Omental fat pad (tissue), 4 donors: Measurements from ENCODE around the gene VAV3. TPM values are rescaled to one million over a fixed set of nuclear protein-coding genes. Genes with fewer than 3 reads are reported as not detected.

ENCODE experiments used
- ATAC-seq: fragments of 150-250 bp; one replicate; pipeline ENCODE4 v1.9.1; 2016; ENCODE audit warnings: mild to moderate bottlenecking, moderate library complexity; ENCODE audit not compliant: low FRiP score
- DNase-seq: peaks from one replicate; pipeline ENCODE4 v3.0.0-alpha.2; 2019; ENCODE audit warnings: low spot score
- total RNA-seq, 4 donors: library from RNA; depleted of rRNA; stranded (reverse); fragments of >200 nt; gene quantifications; one replicate each; pipeline ENCODE4 v1.1.0, GENCODE V29; 2016
- TF ChIP-seq, protein P1 (sequence below), 3 donors: fragments of 450-650 bp; IDR thresholded peaks; one replicate each; pipeline ENCODE4 v1.5.1; 2016 to 2017; ENCODE audit warnings: antibody characterized with exemption in 3 of 3, mild to moderate bottlenecking in 3 of 3, moderate library complexity in 2 of 3

The VAV3 gene
- total RNA-seq, 4 donors from 2014 or later: 5.4 to 10.9 (median 10.2) TPM

DNA sequence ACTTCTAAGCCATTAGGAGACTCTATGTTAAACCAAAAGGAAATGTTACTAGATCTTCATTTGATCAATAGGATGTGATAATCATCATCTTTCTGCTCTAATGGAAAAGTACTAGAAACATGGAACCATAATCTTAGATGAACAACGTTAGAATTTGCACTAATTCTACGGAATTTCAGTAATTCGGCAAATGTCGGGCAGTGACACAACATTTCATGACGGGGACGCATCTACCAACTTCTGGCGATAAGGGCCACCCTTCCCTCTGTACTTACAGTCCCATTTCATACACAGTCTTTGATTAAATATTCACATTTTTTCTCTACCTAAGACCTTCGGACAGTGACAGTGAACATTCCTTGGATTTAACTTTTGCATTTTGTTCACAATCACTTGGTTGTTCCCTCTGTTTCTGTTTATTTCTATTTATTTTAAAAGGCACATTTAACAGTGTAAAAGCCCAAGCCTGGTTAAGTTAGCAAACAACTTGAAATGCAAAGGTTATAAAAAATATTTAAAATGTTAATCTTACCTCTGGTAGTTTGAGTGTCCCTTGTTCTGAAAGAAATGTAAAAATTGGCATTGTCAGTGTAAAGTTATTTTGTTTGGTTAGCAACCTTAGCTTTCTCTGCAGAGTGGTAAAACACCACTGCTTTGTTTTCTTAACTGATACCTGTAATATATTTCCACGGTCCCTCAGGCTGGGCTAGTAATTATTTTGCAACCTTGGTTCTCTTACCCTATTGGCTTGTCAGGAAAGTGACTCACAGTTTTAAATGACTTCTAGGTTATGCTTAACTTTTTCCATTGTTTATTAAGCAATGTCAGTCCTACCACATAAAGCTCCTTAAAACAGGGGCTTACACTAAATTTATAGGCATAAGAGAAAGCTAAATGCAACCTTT, 276.9 kb downstream of the VAV3 start:
- DNase-seq: no peak
- TF ChIP-seq, protein P1, sequence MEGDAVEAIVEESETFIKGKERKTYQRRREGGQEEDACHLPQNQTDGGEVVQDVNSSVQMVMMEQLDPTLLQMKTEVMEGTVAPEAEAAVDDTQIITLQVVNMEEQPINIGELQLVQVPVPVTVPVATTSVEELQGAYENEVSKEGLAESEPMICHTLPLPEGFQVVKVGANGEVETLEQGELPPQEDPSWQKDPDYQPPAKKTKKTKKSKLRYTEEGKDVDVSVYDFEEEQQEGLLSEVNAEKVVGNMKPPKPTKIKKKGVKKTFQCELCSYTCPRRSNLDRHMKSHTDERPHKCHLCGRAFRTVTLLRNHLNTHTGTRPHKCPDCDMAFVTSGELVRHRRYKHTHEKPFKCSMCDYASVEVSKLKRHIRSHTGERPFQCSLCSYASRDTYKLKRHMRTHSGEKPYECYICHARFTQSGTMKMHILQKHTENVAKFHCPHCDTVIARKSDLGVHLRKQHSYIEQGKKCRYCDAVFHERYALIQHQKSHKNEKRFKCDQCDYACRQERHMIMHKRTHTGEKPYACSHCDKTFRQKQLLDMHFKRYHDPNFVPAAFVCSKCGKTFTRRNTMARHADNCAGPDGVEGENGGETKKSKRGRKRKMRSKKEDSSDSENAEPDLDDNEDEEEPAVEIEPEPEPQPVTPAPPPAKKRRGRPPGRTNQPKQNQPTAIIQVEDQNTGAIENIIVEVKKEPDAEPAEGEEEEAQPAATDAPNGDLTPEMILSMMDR (IDR thresholded peaks at IDR 0.05): no peak
- no peak for ATAC-seq

DNA sequence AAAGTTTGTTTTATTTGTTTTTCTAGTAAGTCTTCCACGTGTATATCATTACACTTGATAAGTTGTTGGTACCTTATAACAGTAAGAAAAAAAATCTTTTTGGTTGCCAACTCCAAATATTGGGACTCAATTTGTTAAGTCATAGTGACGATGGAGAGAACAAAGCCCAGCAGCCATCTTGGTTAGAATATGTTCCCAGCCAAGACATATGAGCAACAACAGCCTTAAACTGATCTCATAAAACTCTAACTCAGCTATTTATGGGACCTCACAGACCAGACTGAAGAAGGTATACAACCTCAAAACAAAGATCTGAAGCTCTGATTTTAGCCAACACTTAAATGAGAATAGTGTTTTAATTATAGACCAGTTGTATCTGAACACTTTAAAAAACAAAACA, 281.3 kb downstream of the VAV3 start:
- ATAC-seq (no peak), DNase-seq (no peak)
- TF ChIP-seq, protein P1 (IDR thresholded peaks at IDR 0.05): no peak

DNA sequence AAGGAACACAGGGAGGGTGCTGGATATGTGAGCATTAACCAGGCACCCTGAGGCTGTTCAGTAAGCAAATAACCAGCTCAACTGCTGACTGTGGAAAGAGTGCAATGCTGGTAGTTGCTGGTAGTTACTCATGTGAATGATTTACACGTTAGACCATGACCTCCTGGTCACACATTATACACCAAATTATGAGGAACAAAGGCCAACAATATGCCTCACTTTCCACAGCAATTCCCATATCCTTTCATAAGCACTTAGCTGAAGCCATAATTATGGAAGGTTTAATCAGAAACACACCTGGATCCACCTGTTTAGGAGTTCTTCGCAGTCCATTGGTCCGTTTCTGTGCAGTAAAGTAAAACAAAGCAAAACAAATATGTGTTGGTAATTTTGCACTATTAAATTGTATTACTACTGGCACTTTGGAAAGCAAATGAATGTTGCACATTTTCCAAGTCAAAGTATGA, 281.8 kb downstream of the VAV3 start:
- DNase-seq: no peak
- TF ChIP-seq, protein P1 (IDR thresholded peaks at IDR 0.05): no peak
- no peak for ATAC-seq

DNA sequence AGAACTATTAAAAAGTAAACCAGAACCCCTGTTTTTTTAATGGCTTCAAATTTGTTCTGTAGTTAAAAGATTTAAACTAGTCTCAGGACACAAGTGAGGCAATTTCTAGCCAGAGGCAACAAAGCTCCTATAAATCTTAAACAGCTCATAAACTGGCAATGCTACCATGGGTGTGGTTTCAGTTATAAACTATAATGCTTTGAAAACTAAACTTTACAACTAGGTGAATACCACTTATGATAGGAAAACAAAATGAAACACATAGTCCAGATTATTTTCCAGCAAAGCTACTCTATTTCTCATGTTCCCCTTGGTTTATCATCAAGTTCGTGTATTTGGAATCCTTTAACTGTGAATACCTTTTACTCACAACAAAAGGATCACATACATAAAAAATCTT, 282.5 kb downstream of the VAV3 start:
- ATAC-seq (no peak), DNase-seq (no peak)
- TF ChIP-seq, protein P1 (IDR thresholded peaks at IDR 0.05): no peak

DNA sequence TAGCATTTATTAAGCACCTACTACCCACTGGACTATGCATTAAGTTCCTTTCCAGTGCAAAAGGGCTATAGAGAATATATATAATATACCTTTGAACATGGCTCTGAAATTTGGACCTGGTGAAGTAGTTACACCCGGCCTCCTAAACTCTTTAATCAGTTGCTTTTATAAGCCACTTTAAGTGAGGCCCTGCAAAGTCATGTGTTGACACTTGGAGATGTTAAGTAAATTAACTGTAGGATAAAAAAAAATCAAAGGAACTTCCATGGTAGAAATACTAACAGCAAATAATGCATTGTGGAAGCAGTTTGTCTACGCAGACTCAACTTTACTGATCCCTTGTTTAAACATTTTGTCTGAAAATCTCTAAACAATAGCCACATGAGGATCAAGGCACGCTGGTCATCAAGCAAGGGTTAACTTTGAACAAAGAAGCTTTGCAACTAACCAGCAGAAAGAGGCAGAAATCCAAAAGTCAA, 283.9 kb downstream of the VAV3 start:
- DNase-seq: no peak
- ATAC-seq: no peak
- TF ChIP-seq, protein P1 (IDR thresholded peaks at IDR 0.05): no peak

DNA sequence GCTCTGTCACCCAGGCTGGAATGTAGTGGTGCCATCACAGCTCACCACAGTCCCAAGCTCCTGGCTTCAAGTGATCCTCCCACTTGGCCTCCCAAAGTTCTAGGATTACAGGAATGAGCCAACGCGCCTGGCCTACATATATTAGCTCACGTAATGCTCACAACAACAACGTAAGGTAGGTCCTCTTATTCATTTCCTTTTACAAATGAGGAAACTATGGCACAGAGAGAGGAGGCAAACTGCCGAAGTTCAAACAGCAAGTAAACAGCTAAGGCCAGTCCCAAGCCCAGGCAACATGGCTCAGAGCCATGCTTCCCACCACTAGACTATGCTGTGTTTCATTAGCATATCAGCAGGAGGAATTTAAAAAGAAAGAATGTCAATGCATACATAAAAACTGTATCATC, 284.4 kb downstream of the VAV3 start:
- ATAC-seq: no peak
- DNase-seq: no peak
- TF ChIP-seq, protein P1 (IDR thresholded peaks at IDR 0.05): no peak
